22Rv1 (cell line): ENCODE measurements around the gene CSMD2.

Experiments used
- H3K27ac ChIP-seq: fragments of 450-650 bp; 2 replicates; pipeline ENCODE4 v1.5.1; 2017
- ZFX ChIP-seq: fragments of 450-650 bp; IDR thresholded peaks from 2 replicates; pipeline ENCODE4 v1.6.1; 2017; ENCODE audit warnings: antibody characterized with exemption, borderline replicate concordance
- TF ChIP-seq, protein P1 (sequence below): fragments of 450-650 bp; IDR thresholded peaks from 2 replicates; pipeline ENCODE4 v1.5.1; 2017; ENCODE audit warnings: mild to moderate bottlenecking

The CSMD2 gene

DNA sequence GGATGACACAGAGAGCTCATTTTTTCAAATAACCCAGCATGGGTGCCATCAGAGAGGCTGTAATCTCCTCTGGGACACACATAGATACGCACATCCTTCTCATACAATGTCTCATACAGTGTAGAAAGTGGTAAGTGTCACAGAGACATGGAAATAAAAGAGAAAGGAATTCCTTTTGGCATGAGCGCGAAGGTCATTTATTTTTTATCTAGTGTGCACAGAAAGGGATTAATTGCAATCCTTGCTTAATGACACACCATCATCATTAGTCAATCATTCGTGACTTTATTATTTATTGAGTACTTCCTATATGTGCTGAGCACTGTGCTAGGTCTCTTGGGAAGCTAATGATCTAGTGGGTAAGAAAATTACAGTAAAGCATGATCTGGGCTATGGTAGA lies 687.6 kb downstream of the CSMD2 start:
- TF ChIP-seq, protein P1, sequence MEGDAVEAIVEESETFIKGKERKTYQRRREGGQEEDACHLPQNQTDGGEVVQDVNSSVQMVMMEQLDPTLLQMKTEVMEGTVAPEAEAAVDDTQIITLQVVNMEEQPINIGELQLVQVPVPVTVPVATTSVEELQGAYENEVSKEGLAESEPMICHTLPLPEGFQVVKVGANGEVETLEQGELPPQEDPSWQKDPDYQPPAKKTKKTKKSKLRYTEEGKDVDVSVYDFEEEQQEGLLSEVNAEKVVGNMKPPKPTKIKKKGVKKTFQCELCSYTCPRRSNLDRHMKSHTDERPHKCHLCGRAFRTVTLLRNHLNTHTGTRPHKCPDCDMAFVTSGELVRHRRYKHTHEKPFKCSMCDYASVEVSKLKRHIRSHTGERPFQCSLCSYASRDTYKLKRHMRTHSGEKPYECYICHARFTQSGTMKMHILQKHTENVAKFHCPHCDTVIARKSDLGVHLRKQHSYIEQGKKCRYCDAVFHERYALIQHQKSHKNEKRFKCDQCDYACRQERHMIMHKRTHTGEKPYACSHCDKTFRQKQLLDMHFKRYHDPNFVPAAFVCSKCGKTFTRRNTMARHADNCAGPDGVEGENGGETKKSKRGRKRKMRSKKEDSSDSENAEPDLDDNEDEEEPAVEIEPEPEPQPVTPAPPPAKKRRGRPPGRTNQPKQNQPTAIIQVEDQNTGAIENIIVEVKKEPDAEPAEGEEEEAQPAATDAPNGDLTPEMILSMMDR, result no peak
- no peak overlapping the region for H3K27ac ChIP-seq

DNA sequence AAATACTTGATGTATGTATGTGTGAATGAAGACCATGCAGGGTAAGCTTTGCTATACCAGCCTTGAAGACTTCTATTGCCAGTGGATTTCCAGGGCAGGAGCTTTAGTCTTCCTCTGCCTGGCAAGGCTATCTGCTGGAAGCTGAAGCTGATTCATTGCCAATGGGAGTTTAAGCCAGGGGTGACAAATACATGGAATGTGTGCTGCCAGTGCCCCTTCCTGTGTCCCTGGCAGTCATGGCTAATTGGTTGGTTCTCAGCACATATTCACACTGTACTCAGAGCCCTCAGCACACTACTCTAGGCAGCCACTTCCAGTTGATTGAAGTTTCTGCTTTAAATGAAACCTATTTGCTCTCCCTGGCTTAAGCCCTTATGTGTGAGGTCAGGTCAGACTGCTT lies 691.1 kb downstream of the CSMD2 start:
- TF ChIP-seq, protein P1, result no peak
- TF ChIP-seq ZFX, result no peak
- no peak overlapping the region for H3K27ac ChIP-seq

DNA sequence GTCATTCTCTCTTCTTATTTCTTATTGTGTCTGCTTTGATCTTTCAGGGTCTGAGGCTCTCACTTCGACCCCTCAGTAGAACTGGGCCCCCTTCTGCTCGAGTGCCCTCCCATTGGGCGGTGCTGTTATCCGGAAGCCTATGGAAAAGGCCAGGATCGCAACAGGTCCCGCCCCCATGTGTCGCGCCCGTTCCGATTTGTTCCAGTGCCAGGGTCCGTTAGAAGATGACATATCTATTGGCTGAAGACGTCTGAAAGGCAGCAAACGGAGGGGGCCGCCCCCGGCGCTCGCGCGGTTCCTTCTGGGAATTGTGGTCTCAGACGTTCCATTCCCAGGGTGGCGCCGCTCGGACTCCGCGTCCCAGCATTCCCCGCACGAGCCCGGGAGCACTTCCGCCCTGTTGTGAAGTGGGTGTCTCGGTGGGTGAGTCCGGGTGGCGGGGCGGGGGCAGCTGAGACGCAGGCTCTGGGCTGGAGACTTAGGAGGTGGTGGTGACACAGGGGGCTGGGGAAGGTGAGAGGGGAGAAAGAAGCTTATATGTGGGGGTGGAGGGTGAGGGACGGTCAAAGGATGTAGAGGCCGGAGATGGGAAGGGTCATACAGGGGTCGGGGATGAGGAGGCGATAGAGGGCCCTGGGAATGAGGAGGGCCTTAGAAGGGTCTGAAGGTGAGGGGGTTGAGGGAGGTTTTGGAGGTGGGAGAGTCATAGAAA lies 692.6 kb downstream of the CSMD2 start, which contains the start of gene ZSCAN20:
Gene ZSCAN20 (plus strand): TSS at position 377 of the 712 bp plus-strand sequence. CDS start 6,644 bp downstream, outside the sequence.
- no peak within 1 kb of the TSS for H3K27ac ChIP-seq
- TF ChIP-seq ZFX, result no peak
- TF ChIP-seq, protein P1, result no peak

DNA sequence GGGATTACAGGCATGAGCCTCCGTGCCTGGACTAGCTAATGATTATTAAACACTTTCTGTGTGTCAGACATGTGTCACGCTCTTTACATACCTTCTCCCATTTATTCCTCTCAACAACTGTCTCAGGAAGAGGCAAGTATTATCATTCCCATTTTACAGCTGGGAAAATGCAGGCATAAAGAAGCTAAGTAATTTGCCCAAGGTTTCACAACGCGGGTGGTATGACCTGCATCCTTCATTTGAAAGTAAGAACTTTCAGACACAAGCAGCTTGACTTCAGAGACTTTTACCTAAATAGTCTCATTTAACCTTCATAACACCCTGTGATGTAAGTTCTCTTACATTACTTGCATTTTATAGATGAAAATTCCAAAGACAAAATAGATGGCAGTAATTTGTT lies 693.6 kb downstream of the CSMD2 start:
- no peak overlapping the region for H3K27ac ChIP-seq
- TF ChIP-seq, protein P1, result no peak
- TF ChIP-seq ZFX, result no peak

DNA sequence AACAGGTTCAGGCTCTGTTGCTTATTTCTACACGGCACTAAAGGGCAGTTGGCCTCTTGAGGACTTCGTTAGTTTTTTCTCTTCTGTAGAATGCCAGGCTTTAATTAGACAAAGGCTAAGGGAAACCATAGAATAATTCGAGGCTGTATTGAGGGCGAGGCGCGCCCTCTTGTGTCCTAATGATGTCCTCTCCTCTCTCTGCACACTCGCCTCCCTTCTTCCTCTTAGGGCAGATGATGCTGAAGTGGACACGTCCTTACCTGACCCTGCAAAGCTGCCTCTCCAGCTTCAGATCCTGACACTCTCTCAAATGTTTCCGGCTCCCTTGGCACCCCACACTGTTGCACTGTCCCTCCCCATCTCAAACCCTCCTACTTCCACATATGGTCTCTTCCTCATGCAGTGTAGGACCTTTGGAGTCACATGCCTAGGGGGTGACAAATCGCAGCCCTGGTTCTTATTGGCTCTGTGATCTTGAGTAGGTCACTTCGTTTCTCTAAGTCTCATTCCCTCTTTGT lies 694.5 kb downstream of the CSMD2 start:
- TF ChIP-seq ZFX, result no peak
- TF ChIP-seq, protein P1, result peak; percentile 91
- H3K27ac ChIP-seq, result no peak overlapping the region

DNA sequence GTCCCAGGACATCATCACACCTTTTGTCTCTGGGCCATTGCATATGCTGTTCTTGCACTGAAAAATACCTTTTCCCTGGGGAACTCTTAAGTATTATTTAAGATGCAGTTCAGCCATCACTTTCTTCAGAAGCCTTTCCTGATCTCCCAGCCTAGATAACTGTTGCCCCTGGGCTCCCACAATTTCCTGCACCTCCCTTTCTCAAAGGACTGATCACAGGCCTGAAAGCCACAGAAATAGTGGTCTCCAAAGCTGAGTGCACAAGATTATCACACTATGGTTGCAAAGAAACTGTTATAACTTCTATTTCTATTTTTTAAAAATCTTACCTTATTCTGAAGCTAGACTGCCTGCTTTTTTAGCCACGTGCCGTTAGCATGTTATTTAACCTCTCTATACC lies 695.3 kb downstream of the CSMD2 start:
- no peak for TF ChIP-seq ZFX
- TF ChIP-seq, protein P1, result no peak
- no peak overlapping the region for H3K27ac ChIP-seq

DNA sequence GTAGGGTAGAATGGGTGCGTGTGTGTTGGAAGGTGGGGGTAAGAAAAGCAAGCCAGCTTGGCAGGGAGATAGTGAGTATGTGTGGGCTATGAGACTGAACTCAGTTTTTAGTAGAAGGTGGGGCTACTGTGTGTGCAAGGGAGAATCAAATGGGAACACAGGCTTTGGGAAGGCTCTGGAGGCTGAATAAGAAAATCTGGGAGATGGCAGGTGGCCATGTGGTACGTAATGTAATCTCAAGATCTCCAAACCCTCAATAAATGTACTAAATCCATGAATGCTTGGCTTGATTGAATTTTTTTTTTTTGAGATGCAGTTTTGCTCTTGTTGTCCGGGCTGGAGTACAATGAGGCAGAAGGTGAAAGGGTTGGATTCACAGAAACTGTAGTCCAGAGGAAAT lies 696.1 kb downstream of the CSMD2 start:
- H3K27ac ChIP-seq, result no peak overlapping the region
- TF ChIP-seq, protein P1, result no peak
